ENCODE measurements around the gene SULF2. TPM values are rescaled to one million over a fixed set of nuclear protein-coding genes. Genes with fewer than 3 reads are reported as not detected.

The SULF2 gene
- polyA plus RNA-seq, 4 donors: 10.3 to 40.9 (median 22.4) TPM

DNA sequence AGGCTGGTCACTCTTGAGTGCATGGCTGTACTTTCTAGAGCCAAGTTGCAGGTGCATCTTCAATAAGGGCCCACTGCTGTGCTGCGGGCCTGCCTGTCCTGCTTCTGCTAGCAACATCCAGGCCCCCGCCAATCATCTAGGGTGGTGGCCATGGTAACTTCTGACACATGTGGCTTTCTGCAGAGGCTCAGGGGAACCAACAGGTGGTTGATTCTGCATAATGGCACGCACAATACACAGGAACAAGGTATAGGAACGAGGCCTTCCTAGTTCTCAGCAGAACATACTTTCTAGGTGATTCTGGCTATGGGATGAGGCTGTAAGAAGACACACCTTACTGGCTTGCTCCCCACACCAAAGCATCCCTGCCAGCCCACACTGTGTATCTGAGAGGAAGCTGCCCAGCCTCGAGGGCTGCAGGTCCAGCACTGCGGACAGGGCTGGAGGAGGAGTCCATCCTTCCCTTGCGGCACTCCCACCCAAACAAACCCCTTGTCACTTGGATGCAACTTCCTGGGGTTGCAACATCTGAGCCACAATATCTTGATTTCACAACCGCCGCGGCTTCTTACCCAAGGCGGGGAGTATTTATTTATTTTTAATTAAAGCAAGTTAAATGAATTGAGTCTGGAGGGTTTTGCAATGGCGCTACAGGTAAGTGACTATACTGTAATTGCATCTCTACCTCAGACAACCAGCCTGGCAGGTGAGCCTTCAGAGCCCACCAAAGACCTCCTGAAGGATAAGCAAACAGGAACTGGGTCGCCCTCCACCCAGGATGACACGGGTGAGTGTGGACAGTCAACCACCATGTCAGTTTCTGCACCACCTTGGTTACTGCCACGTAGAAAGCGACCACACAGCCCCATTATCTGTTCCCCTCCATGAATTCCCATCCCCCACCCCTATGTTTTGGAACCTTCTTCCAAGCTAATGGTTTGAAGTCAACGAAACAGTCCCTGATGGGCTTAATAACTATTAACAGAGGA is 49.6 kb downstream of the SULF2 start:
- WGBS, 3 donors: 77 to 87% (median 77%) methylated on average over 17 of the region's 17 CpGs
- DNase-seq (no peak), FAIRE-seq (no peak)
- no peaks in the 10 kb centered on the region for H3K27me3 ChIP-seq (ENCODE audit: control insufficient read depth in 3 of 3, insufficient read depth in 3 of 3, low read length in 3 of 3)
- H3K9me3 ChIP-seq (ENCODE audit: control insufficient read depth in 2 of 2, insufficient read depth in 1 of 2, low read depth in 1 of 2, low read length in 1 of 2): no peaks in the 10 kb centered on the region
- H3K4me3 ChIP-seq (ENCODE audit: low read depth in 1 of 3, low read length in 3 of 3): no peak overlapping the region
- H3K36me3 ChIP-seq (ENCODE audit: control insufficient read depth in 3 of 3, insufficient read depth in 2 of 3, low read depth in 1 of 3, low read length in 3 of 3): peaks cover 0 to 22% (median 0%) of the 10 kb centered on the region in 3 donors
- no peaks in the 10 kb centered on the region for H3K4me1 ChIP-seq (ENCODE audit: control insufficient read depth in 3 of 3, insufficient read depth in 2 of 3, low read depth in 1 of 3, low read length in 2 of 3)
- H3K27ac ChIP-seq (ENCODE audit: low read depth in 1 of 3, low read length in 2 of 3): no peak overlapping the region

DNA sequence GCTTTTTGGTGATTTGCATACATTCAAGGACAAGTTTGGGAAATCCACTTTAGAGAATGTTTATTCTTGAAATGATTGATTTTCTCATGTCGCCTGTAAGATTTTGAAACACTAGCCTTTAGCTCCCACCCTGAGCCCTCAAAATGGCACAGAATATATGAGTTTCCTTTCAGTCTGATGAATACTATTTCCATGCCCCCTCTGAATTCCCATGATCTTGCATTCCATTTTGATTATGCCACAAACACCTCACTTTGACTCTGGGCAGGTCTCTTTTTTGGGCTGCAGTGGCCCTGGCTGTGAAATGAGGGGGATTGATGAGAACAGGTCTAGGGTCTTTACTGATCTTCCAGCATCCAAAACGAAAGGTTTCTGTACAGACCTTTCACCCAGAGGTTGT is 50.4 kb downstream of the SULF2 start:
- Histone ChIP-seq H3K4me3 (ENCODE audit: low read depth in 1 of 3, low read length in 3 of 3) (no peak overlapping the region), H3K4me1 (ENCODE audit: control insufficient read depth in 3 of 3, insufficient read depth in 2 of 3, low read depth in 1 of 3, low read length in 2 of 3) (no peaks in the 10 kb centered on the region), H3K27ac (ENCODE audit: low read depth in 1 of 3, low read length in 2 of 3) (no peak overlapping the region), H3K27me3 (ENCODE audit: control insufficient read depth in 3 of 3, insufficient read depth in 3 of 3, low read length in 3 of 3) (no peaks in the 10 kb centered on the region), H3K9me3 (ENCODE audit: control insufficient read depth in 2 of 2, insufficient read depth in 1 of 2, low read depth in 1 of 2, low read length in 1 of 2) (no peaks in the 10 kb centered on the region), H3K36me3 (ENCODE audit: control insufficient read depth in 3 of 3, insufficient read depth in 2 of 3, low read depth in 1 of 3, low read length in 3 of 3) (peaks cover 0 to 26% (median 0%) of the 10 kb centered on the region in 3 donors)
- DNase-seq: no peak
- 82 to 91% (median 85%) methylated on average over 2 of the region's 2 CpGs for WGBS, 3 donors
- no peak for FAIRE-seq

DNA sequence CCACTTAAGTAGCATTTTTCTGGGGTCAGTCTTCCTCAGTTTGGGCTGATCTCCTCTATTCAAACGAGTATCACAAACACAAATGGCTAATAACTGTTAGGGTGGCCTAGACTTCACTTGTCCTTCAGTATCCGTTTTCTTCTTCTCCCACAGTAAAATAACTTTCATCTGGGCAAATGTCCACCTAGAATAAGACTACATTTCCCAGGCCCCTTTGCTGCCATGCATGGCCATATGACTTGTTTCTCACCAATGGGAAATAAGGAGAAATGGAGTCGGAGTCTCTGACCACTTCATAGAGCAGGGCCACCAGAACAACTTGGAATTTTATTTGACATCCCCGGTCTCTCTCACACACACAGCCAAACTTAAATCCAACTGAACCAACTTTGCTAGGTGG is 51.4 kb downstream of the SULF2 start:
- 85 to 87% (median 86%) methylated on average over 4 of the region's 4 CpGs for WGBS, 3 donors

DNA sequence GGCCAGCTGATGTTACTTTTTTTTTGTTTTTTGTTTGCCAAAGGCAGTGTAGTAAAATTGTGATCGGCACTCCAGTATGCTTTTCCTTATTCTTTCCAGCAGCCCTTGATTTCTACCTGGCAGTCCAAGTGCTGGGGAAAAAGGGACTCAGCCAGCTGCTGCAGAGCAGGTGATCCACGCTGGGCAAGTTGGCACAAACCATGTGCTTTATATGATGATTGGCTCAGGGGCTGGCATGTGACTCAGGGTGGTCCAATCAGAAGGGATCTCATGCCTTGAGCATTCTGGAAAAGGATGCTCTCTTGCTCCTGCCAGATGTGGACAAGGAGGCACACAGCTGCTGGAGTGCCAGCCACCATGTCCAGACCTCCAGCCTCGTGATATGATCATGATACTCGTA is 54.5 kb downstream of the SULF2 start:
- H3K4me1 ChIP-seq (ENCODE audit: control insufficient read depth in 3 of 3, insufficient read depth in 2 of 3, low read depth in 1 of 3, low read length in 2 of 3): no peaks in the 10 kb centered on the region
- H3K27me3 ChIP-seq (ENCODE audit: control insufficient read depth in 3 of 3, insufficient read depth in 3 of 3, low read length in 3 of 3): no peaks in the 10 kb centered on the region
- WGBS, 3 donors: 77 to 89% (median 83%) methylated on average over 4 of the region's 4 CpGs
- H3K4me3 ChIP-seq (ENCODE audit: low read depth in 1 of 3, low read length in 3 of 3): no peak overlapping the region
- DNase-seq (no peak), FAIRE-seq (no peak)
- peaks cover 0 to 24% (median 0%) of the 10 kb centered on the region in 3 donors for H3K36me3 ChIP-seq (ENCODE audit: control insufficient read depth in 3 of 3, insufficient read depth in 2 of 3, low read depth in 1 of 3, low read length in 3 of 3)
- no peaks in the 10 kb centered on the region for H3K9me3 ChIP-seq (ENCODE audit: control insufficient read depth in 2 of 2, insufficient read depth in 1 of 2, low read depth in 1 of 2, low read length in 1 of 2)
- no peak overlapping the region for H3K27ac ChIP-seq (ENCODE audit: low read depth in 1 of 3, low read length in 2 of 3)

More for the DNA sequence above, 51.4 kb downstream of the SULF2 start:
- Histone ChIP-seq H3K4me1 (ENCODE audit: control insufficient read depth in 3 of 3, insufficient read depth in 2 of 3, low read depth in 1 of 3, low read length in 2 of 3) (no peaks in the 10 kb centered on the region), H3K27me3 (ENCODE audit: control insufficient read depth in 3 of 3, insufficient read depth in 3 of 3, low read length in 3 of 3) (no peaks in the 10 kb centered on the region), H3K27ac (ENCODE audit: low read depth in 1 of 3, low read length in 2 of 3) (no peak overlapping the region), H3K36me3 (ENCODE audit: control insufficient read depth in 3 of 3, insufficient read depth in 2 of 3, low read depth in 1 of 3, low read length in 3 of 3) (peaks cover 0 to 30% (median 0%) of the 10 kb centered on the region in 3 donors), H3K4me3 (ENCODE audit: low read depth in 1 of 3, low read length in 3 of 3) (no peak overlapping the region), H3K9me3 (ENCODE audit: control insufficient read depth in 2 of 2, insufficient read depth in 1 of 2, low read depth in 1 of 2, low read length in 1 of 2) (no peaks in the 10 kb centered on the region)
- DNase-seq (no peak), FAIRE-seq (no peak)

DNA sequence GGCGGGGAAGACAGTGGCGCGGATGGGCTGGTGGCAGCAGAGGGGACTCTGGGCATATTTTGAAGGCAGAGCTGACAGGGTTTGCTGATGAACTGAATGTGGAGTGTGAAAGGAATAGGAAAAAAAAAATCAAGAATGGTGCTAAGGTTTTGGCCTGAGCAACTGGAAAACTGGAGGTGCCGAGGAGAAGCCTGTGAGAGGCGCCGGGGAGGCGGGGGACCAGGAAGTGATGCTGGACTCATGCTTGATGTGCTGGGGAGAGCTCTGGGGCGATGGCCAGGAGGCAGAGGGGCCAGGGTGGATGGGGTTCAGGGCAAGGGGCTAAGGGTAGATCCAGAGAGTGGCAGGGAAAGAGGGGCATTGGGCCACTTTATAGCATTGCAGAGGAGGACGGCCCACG is 55.8 kb downstream of the SULF2 start:
- 94 to 96% (median 95%) methylated on average over 8 to 10 of the region's 10 CpGs for WGBS, 3 donors
- no peak overlapping the region for H3K27ac ChIP-seq (ENCODE audit: low read depth in 1 of 3, low read length in 2 of 3)

DNA sequence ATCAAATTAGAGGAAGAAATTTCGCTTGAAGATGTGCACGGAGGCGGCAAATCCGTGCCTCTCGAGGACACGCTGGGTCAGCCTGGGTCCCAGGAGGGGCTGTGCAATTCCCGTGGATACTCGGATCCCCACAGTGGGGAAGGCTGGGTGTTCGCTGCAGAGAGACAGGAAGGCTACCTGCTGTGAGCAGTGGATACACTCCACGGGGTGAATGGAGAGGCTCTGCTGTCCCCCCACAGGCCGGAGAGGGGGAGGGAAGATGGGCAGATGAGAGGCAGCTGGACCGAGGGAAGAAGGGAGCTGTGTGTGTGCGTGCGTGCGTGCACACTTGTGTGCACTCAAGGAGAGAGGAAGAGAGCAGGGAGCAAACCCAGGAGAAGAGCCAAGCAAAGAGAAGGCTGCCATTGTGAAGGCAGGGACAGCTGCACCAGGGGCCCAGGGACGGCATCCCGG is 57.3 kb downstream of the SULF2 start:
- no peaks in the 10 kb centered on the region for H3K27me3 ChIP-seq (ENCODE audit: control insufficient read depth in 3 of 3, insufficient read depth in 3 of 3, low read length in 3 of 3)
- FAIRE-seq (no peak), DNase-seq (no peak)
- peaks cover 0 to 5% (median 0%) of the 10 kb centered on the region in 3 donors for H3K4me1 ChIP-seq (ENCODE audit: control insufficient read depth in 3 of 3, insufficient read depth in 2 of 3, low read depth in 1 of 3, low read length in 2 of 3)
- H3K4me3 ChIP-seq (ENCODE audit: low read depth in 1 of 3, low read length in 3 of 3): no peak overlapping the region
- WGBS, 3 donors: 58 to 85% (median 72%) methylated on average over 17 of the region's 17 CpGs
- H3K9me3 ChIP-seq (ENCODE audit: control insufficient read depth in 2 of 2, insufficient read depth in 1 of 2, low read depth in 1 of 2, low read length in 1 of 2): no peaks in the 10 kb centered on the region
- H3K27ac ChIP-seq (ENCODE audit: low read depth in 1 of 3, low read length in 2 of 3): no peak overlapping the region
- peaks cover 0 to 26% (median 0%) of the 10 kb centered on the region in 3 donors for H3K36me3 ChIP-seq (ENCODE audit: control insufficient read depth in 3 of 3, insufficient read depth in 2 of 3, low read depth in 1 of 3, low read length in 3 of 3)

More for the DNA sequence above, 55.8 kb downstream of the SULF2 start:
- Histone ChIP-seq H3K27me3 (ENCODE audit: control insufficient read depth in 3 of 3, insufficient read depth in 3 of 3, low read length in 3 of 3) (no peaks in the 10 kb centered on the region), H3K4me3 (ENCODE audit: low read depth in 1 of 3, low read length in 3 of 3) (no peak overlapping the region), H3K4me1 (ENCODE audit: control insufficient read depth in 3 of 3, insufficient read depth in 2 of 3, low read depth in 1 of 3, low read length in 2 of 3) (peaks cover 0 to 5% (median 0%) of the 10 kb centered on the region in 3 donors), H3K9me3 (ENCODE audit: control insufficient read depth in 2 of 2, insufficient read depth in 1 of 2, low read depth in 1 of 2, low read length in 1 of 2) (no peaks in the 10 kb centered on the region), H3K36me3 (ENCODE audit: control insufficient read depth in 3 of 3, insufficient read depth in 2 of 3, low read depth in 1 of 3, low read length in 3 of 3) (peaks cover 0 to 21% (median 0%) of the 10 kb centered on the region in 3 donors)
- DNase-seq: no peak
- no peak for FAIRE-seq

DNA sequence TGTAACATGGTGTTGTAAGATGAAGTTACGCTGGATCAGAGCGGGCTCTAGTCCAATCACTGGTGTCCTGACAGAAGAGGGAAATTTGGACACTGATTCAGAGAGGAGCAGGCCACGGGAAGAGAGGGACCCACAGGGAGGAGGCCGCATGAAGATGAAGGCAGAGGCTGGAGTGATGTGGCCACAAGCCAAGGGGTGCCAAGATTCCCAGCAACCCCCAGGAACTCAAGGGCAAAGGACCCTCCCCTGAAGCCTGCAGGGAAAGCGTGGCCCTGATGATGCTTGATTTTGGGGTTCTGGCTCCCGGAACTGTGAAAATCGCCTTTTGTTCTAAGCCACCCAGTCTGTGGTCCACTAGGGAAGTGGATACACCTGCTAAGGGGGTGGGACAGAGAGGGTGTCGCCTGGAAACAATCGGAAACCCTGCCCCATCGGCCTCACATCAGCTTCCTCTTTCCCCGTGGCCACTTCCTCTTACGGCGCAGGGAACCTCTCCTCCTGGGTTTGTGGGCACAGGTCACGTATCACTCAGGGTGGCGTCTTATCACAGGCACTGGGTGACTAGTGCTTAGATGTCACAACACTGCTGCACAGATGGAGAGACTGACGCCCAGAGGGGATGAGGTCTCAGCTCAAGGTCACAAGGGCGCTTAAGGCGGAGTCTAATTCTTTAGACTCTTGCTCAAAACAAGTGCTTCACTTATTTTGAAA is 58.0 kb downstream of the SULF2 start:
- WGBS, 3 donors: 54 to 60% (median 57%) methylated on average over 18 of the region's 18 CpGs
- H3K27ac ChIP-seq (ENCODE audit: low read depth in 1 of 3, low read length in 2 of 3): peak overlapping the region in 1 of 3 donors; percentile 7
- FAIRE-seq: no peak
- H3K9me3 ChIP-seq (ENCODE audit: control insufficient read depth in 2 of 2, insufficient read depth in 1 of 2, low read depth in 1 of 2, low read length in 1 of 2): no peaks in the 10 kb centered on the region
- no peaks in the 10 kb centered on the region for H3K27me3 ChIP-seq (ENCODE audit: control insufficient read depth in 3 of 3, insufficient read depth in 3 of 3, low read length in 3 of 3)
- H3K4me1 ChIP-seq (ENCODE audit: control insufficient read depth in 3 of 3, insufficient read depth in 2 of 3, low read depth in 1 of 3, low read length in 2 of 3): peaks cover 0 to 5% (median 0%) of the 10 kb centered on the region in 3 donors
- no peak overlapping the region for H3K4me3 ChIP-seq (ENCODE audit: low read depth in 1 of 3, low read length in 3 of 3)
- peaks cover 0 to 26% (median 0%) of the 10 kb centered on the region in 3 donors for H3K36me3 ChIP-seq (ENCODE audit: control insufficient read depth in 3 of 3, insufficient read depth in 2 of 3, low read depth in 1 of 3, low read length in 3 of 3)
- peak; percentile 22 to 66 for DNase-seq

DNA sequence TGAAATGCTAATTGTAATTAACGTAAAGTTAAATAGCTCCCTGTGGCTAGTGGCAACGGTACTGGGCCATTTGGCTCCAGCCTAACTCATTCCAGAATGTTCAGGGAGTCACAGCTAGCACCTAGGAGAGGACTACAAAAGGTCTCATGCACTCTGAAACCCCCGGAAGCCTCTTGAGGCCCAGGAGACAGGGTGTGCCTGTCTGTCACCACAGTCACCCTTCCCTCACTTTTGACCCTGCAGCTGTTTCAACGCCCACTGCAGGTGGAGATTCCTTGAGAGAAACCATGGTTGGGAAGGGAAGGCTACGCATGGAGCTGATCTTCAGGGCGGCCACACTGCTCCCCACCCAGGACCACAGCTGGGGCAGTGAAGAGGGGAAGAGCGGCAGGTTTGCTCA is 58.6 kb downstream of the SULF2 start:
- no peak overlapping the region for H3K27ac ChIP-seq (ENCODE audit: low read depth in 1 of 3, low read length in 2 of 3)
- no peaks in the 10 kb centered on the region for H3K9me3 ChIP-seq (ENCODE audit: control insufficient read depth in 2 of 2, insufficient read depth in 1 of 2, low read depth in 1 of 2, low read length in 1 of 2)
- H3K27me3 ChIP-seq (ENCODE audit: control insufficient read depth in 3 of 3, insufficient read depth in 3 of 3, low read length in 3 of 3): no peaks in the 10 kb centered on the region
- no peak for FAIRE-seq
- peaks cover 0 to 22% (median 0%) of the 10 kb centered on the region in 3 donors for H3K36me3 ChIP-seq (ENCODE audit: control insufficient read depth in 3 of 3, insufficient read depth in 2 of 3, low read depth in 1 of 3, low read length in 3 of 3)
- WGBS, 3 donors: 85 to 90% (median 90%) methylated on average over 7 of the region's 7 CpGs
- no peak overlapping the region for H3K4me3 ChIP-seq (ENCODE audit: low read depth in 1 of 3, low read length in 3 of 3)
- DNase-seq: no peak
- H3K4me1 ChIP-seq (ENCODE audit: control insufficient read depth in 3 of 3, insufficient read depth in 2 of 3, low read depth in 1 of 3, low read length in 2 of 3): peaks cover 0 to 5% (median 0%) of the 10 kb centered on the region in 3 donors
